Stimulated activated naive CD4-positive, alpha-beta T cell (primary cell): Measurements from ENCODE around the gene SMIM38.
"Not testable (repeated sequence)": the region's sequence is repeated elsewhere in the genome, so short reads cannot be mapped to it uniquely, and the experiment has no call there.

ENCODE experiments used
- DNase-seq, 6 experiments: peaks; one replicate each; lab custom pipeline; 2025; lab: John Stamatoyannopoulos, UW

Gene SMIM38

GRCh38 chr11:69140161-69140560 is 15.6 kb upstream of the SMIM38 start:
- not testable (repeated sequence) for DNase-seq

GRCh38 chr11:69140635-69141034 is 15.1 kb upstream of the SMIM38 start:
- DNase-seq = no peak

GRCh38 chr11:69141742-69142141 is 14.0 kb upstream of the SMIM38 start:
- DNase-seq = no peak

GRCh38 chr11:69142895-69143294 is 12.8 kb upstream of the SMIM38 start:
- no peak for DNase-seq

GRCh38 chr11:69144316-69145049 is 11.3 kb upstream of the SMIM38 start:
- no peak for DNase-seq

- DNase-seq = no peak
These were observed 10.7 kb upstream of the SMIM38 start for GRCh38 chr11:69145050-69145380.

- no peak for DNase-seq
These were observed 7.4 kb upstream of the SMIM38 start for GRCh38 chr11:69148377-69148762.

GRCh38 chr11:69148806-69149205 is 6.9 kb upstream of the SMIM38 start:
- no peak for DNase-seq

- not testable (repeated sequence) for DNase-seq
These were observed 6.2 kb upstream of the SMIM38 start for GRCh38 chr11:69149338-69150045.

GRCh38 chr11:69150175-69150574 is 5.6 kb upstream of the SMIM38 start:
- DNase-seq = no peak

GRCh38 chr11:69151836-69152235 is 3.9 kb upstream of the SMIM38 start:
- DNase-seq = no peak

GRCh38 chr11:69152733-69153421 is 2.9 kb upstream of the SMIM38 start:
- no peak for DNase-seq

- DNase-seq = no peak
These were observed 2.1 kb upstream of the SMIM38 start for GRCh38 chr11:69153661-69154060.

GRCh38 chr11:69154211-69154913 is 1.4 kb upstream of the SMIM38 start:
- DNase-seq = no peak

- no peak for DNase-seq
These were observed 815 bp upstream of the SMIM38 start for GRCh38 chr11:69154938-69155301.

- DNase-seq = no peak
These were observed 502 bp downstream of the SMIM38 start for GRCh38 chr11:69156235-69156639.

GRCh38 chr11:69156673-69157155 is 979 bp downstream of the SMIM38 start:
- no peak for DNase-seq

GRCh38 chr11:69157156-69157821 is 1.6 kb downstream of the SMIM38 start:
- DNase-seq = no peak

- DNase-seq = no peak
These were observed 2.1 kb downstream of the SMIM38 start for GRCh38 chr11:69157822-69158231.

- DNase-seq = no peak
These were observed 2.8 kb downstream of the SMIM38 start for GRCh38 chr11:69158301-69159149.
